ENCODE results near the gene EMX1.

EMX1 gene

GRCh38 chr2:72943540-72944395, 26.4 kb downstream of the EMX1 start:
- no peak for DNase-seq

DNA sequence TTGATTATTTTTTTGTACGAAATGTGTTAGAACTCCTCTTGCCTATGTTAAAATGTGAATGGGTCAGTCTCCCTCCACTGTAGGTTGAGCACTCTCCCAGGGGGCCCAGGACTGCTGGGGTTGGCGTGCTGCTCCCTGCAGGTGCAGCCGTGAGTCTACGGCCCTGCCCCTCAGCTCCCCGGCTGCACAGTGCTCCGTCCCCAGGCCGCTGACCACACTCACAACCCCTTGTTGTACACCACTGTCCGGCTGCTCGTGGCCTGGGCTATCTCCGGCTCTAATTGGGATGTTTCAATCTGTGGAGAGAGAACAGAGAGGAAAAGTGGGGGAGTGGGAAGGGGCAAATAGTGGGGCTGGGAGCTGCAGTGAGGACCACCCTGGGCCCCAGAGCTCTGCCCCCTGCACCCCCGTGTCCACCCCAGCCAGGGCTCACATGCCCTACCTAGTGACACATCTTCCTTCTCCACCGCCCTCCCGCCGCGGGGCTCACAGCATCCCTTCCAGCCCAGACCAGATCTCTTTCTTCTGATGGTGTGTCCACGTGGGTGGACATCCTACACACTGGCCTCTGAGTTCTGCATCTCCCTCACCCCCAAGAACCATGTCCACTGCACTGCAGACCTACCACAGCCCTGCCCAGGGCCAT, 27.6 kb downstream of the EMX1 start:
- DNase-seq, result no peak

GRCh38 chr2:72945450-72946019, 28.2 kb downstream of the EMX1 start:
- no peak for DNase-seq

GRCh38 chr2:72946466-72946865, 29.1 kb downstream of the EMX1 start:
- DNase-seq, result no peak

- DNase-seq, result no peak
Measured at GRCh38 chr2:72947952-72948830, 30.9 kb downstream of the EMX1 start.

- DNase-seq, result no peak
Measured at GRCh38 chr2:72949045-72949444, 31.7 kb downstream of the EMX1 start.

- no peak for DNase-seq
Measured at GRCh38 chr2:72949642-72950041, 32.3 kb downstream of the EMX1 start.

GRCh38 chr2:72950558-72951255, 33.4 kb downstream of the EMX1 start:
- DNase-seq, result no peak

DNA sequence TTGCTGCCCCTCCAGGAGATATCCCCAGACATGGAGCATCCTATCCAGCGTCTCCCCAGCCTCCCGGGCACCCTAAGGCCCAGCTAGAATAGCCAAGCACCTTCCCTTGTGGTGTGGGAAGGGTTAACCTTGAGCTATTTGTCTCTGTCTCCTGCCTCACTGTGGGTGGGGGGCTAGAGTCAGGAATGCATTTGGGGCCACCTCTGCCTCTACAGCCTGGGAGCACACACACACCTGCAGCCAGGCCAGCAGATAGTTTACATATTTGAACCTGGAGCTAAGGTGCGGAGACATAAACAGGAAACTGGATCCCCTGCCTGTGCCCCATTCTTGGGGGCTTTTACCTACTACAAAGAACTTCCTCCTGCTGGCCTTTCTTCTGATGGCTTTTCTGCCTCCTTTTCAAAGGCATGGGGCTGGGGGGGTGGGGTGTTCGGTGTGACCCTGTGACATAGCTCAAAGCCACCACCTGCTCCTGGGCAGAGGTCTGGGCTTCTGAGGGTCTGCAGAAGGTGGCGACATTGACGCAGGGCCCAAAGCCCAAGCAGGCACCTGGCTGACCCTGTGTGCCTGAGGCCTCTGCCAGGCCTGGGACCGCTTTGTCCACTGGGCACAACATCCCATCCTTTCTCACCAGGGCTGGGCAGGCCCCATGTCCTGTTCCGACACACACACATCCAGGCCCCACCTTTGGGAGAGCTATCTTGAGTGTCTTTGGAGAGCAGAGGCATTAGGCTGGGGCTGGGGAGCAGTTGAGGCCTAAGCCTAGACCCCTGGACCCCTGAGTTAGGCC, 34.2 kb downstream of the EMX1 start:
- DNase-seq, result no peak

GRCh38 chr2:72952110-72952823, 34.9 kb downstream of the EMX1 start:
- no peak for DNase-seq

- no peak for DNase-seq
Measured at GRCh38 chr2:72952961-72953360, 35.6 kb downstream of the EMX1 start.

DNA sequence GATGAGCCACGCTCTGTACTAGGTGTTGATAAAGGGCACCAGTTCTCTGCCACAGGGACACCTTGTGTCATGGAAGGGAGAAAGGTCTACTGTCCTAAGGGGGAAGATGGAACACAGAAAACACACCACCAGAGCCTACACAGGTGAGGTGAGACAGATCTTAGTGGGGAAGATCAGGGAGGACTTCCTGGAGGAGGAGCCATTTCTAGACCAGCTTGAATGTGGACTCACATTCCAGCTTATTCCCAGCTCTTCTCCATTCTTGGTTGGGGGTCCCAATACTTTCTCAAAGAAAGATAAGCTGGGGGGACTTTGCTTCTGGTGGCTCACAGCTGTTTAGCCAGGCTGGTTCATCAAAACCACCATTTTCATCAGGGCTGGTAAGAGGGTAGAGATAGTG, 36.2 kb downstream of the EMX1 start:
- no peak for DNase-seq

DNA sequence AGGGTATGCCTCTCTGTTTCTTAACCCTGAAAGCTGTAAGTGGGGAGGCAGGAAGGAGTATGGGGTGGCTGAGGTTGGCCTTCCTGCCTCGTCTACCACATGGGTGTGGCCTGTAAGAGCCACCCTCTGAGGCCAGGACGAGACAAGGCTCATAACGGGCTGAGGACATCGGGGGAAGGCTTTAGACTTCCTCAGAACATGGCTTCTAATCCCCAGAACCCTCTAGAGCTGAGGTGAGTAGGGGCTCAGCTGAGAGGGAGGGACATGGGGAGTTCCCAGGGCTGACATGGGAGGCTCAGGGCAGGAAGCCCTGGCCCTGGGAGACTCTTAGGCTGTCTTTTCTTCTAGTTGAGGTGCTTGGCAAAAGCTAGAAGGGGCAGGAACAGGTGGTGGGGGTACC, 36.7 kb downstream of the EMX1 start:
- no peak for DNase-seq

DNA sequence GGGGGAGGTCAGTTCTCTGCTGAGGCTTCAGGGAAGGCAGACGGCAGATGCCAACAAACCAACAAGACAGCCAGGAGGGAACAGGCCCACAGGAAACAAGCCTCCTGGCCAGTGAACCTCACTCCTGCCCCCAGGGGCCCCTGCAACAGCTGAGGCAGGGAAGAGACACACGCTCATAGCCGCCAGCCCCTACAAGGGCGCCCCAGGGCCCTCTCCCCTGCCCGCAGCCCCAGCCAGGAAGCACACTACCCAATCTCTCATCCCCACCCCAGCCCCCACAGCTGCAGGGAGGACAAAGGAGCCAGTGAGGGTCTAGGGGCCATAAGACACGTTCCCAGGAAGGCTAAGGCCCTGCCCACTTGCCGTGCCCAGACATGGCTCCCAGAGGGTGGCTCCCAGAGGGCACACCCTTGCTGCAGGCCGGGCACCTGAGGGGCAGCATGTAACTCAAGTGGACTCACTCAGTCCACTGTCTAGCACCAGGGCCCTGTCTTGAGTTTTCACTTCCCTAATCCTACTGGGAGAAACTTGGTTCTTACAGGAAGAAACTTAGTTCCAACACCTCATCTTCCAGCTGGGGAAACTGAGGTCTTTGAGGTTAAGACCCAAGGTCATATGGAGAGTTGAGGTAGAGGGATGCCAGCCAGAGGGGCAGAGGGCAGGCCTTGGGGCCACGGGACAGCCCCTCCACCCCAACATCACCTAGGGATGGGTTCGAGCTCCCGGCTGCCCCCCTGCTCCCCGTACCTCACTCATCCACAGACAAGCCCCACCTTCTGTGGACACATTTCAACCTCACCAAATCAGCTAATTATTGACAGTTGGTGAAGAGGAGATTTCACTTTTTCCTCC, 37.3 kb downstream of the EMX1 start:
- no peak for DNase-seq

DNA sequence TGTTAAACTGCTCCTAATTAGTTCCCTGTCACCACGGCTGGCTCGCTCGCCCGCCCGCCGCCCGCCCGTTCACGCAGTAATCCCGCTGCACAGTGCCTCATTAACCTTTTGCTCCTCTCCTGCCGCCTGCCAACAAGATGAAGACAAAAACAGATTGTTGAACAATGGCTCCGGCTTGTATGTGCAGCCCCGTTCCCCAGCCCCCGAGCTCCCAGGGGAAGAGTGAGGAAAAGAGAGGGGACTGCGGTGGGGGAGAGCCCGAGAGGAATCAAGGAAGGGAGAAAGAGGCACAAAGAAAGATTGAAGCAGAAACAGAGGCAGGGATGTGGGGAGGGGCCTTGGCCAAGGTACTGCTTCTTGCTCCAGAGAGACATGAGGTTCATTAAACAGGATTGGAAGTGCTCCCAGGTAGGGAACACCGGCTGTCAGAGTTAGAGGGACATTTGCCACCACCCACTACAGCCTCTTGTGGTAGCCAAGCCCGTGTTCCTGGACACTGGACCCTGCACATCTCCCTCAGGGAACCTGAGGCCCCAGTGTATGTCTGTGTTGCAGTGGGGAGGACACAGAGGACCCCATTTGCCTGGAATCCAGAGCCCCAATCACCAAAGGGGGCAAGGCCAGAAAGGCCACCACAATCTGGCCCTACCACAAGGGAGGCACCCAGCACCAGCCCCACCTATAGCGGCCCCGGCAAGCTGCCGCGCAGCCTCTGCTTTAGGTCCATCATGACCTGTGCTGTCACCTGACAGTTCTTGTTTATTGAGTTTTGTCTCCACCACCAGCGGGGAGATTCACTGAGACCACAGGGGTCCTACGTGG, 38.1 kb downstream of the EMX1 start:
- no peak for DNase-seq

GRCh38 chr2:72956050-72956395, 38.7 kb downstream of the EMX1 start:
- no peak for DNase-seq

- no peak for DNase-seq
Measured at GRCh38 chr2:72956936-72957335, 39.6 kb downstream of the EMX1 start.

- DNase-seq, result no peak
Measured at GRCh38 chr2:72958542-72959385, 41.4 kb downstream of the EMX1 start.
